Measurements from ENCODE around the gene NOX3.

NOX3 gene

DNA sequence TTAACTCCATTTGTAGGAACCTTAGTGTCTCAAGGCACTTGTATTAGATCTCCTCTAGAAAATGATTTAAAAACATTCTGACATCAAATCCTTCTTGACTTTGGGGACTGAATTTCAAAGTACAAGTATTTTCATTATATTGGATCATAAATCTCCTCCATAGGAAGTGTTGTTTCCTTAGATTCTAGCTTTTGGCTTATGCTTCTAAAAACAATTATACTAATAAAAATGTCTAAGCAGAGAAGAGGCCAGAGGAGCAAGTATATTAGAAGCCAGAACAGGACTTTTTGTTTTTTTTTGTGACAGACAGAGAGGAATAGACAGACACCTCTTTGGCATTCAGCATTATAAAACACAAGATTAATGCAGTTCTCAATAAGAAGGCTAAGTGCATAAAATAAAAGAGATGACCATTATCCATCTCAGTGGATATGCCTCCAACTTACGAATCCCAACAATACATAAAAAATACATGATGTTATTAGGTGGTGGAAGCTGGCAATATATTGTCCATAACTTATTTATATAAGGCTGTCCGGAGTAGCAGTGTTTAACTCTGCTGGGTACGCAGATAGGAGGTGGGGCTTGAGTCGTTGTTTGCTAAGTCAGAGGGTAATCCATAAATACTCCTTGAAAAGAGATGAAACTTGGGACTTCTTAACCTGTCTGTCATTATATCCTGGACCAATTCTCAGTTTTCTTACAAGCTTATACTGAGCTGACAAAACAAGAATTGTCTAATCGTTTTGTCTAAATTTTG lies 31.9 kb upstream of the NOX3 start:
- in situ Hi-C loops (cut with MboI; ENCODE audit: low sequenced_read_pairs, unreplicated experiment), result no loop called here
- TF ChIP-seq, protein P1, sequence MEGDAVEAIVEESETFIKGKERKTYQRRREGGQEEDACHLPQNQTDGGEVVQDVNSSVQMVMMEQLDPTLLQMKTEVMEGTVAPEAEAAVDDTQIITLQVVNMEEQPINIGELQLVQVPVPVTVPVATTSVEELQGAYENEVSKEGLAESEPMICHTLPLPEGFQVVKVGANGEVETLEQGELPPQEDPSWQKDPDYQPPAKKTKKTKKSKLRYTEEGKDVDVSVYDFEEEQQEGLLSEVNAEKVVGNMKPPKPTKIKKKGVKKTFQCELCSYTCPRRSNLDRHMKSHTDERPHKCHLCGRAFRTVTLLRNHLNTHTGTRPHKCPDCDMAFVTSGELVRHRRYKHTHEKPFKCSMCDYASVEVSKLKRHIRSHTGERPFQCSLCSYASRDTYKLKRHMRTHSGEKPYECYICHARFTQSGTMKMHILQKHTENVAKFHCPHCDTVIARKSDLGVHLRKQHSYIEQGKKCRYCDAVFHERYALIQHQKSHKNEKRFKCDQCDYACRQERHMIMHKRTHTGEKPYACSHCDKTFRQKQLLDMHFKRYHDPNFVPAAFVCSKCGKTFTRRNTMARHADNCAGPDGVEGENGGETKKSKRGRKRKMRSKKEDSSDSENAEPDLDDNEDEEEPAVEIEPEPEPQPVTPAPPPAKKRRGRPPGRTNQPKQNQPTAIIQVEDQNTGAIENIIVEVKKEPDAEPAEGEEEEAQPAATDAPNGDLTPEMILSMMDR (IDR thresholded peaks at IDR 0.05; ENCODE audit: borderline replicate concordance, control extremely low read depth, extremely low read depth, insufficient read depth, missing control alignments), result no peak
- DNase-seq (ENCODE audit: low spot score), result no peak

DNA sequence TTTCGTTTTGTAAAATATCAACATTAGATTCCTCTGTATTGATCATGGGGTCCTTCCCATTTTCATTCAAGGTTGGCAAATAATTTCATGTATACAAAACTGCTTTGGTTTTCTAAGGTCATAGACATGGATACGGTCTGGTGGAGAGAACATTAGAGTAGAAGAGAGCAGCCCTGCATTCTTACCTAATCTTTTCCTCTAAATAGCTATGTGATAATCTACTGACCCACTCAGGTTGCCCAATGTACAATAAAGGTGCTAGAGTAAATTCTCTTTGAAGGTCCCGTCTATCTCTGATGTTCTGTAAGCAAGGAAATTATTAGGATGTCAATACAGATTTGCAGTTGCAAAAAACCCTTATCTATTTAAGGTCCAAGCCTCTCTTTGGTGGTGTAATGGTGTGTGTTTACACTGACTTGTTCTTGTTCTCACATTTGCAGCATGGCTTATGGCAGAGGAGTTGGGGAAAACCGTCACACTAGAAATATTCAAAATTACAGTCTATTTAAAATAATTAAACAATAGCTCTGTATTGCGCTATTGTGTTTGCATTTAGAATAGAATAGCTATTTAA lies 31.2 kb upstream of the NOX3 start:
- DNase-seq (ENCODE audit: low spot score), result no peak
- in situ Hi-C loops (cut with MboI; ENCODE audit: low sequenced_read_pairs, unreplicated experiment), result no loop called here
- TF ChIP-seq, protein P1 (IDR thresholded peaks at IDR 0.05; ENCODE audit: borderline replicate concordance, control extremely low read depth, extremely low read depth, insufficient read depth, missing control alignments), result no peak

DNA sequence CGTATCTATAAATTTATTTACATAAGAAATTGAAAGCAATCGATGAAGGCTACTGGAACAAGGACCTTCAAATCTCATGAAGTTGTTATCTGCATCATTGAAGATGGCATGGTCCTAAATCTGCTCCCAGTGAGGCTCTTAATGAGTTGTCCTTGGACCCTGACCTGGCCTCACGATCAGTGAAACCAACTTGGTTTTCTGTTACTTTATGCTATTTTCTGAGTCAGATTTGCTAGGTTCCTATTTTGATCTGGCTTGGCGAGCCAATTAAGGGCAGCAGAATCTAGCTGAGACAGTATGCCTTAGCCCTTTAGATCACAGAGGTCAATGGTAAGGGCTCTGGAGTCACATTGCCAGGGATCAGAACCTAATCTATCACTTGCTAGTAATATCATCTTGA lies 30.1 kb upstream of the NOX3 start:
- no peak for DNase-seq (ENCODE audit: low spot score)
- TF ChIP-seq, protein P1 (IDR thresholded peaks at IDR 0.05; ENCODE audit: borderline replicate concordance, control extremely low read depth, extremely low read depth, insufficient read depth, missing control alignments), result no peak
- in situ Hi-C loops (cut with MboI; ENCODE audit: low sequenced_read_pairs, unreplicated experiment), result no loop called here

DNA sequence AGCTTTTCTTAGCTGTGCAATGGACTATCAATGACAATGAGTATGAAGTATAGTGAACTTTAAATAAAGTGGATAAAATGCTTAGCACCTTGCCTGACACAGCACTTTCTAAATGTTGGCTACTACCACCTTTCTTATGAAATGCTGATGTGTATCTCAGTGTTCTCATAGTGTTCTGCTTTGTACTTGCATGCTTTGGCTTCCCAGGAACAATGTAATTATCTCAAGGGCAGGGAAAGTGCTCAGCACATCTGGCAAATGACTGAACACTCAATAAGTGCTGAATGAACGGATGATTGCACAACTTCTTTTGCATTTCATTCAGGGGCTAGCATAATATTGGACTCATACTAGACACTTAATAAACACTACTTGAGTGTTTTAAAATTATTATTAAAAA lies 28.2 kb upstream of the NOX3 start:
- no peak for DNase-seq (ENCODE audit: low spot score)
- in situ Hi-C loops (cut with MboI; ENCODE audit: low sequenced_read_pairs, unreplicated experiment), result no loop called here

DNA sequence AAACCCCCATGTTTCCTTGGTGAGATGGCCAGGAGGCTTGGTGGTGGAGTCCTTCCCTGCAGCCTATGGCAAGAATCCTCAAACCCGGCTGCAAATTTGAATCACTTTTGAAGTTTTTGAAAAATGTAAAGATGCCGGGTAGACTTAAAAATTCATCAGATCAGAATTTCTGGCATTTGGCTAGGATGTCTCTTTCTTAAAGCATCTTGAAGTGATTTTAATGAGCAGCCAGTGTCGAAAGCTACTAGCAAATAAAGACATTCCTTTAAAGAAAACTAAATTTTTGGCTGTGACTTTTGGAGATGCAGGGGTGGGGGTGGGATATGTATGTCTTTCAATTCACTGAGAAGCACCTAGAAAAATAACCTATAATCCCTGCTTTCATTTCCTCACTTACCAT lies 25.6 kb upstream of the NOX3 start:
- TF ChIP-seq, protein P1 (IDR thresholded peaks at IDR 0.05; ENCODE audit: borderline replicate concordance, control extremely low read depth, extremely low read depth, insufficient read depth, missing control alignments), result no peak
- in situ Hi-C loops (cut with MboI; ENCODE audit: low sequenced_read_pairs, unreplicated experiment), result no loop called here
- no peak for DNase-seq (ENCODE audit: low spot score)

More for the DNA sequence above, 28.2 kb upstream of the NOX3 start:
- TF ChIP-seq, protein P1 (IDR thresholded peaks at IDR 0.05; ENCODE audit: borderline replicate concordance, control extremely low read depth, extremely low read depth, insufficient read depth, missing control alignments), result no peak

DNA sequence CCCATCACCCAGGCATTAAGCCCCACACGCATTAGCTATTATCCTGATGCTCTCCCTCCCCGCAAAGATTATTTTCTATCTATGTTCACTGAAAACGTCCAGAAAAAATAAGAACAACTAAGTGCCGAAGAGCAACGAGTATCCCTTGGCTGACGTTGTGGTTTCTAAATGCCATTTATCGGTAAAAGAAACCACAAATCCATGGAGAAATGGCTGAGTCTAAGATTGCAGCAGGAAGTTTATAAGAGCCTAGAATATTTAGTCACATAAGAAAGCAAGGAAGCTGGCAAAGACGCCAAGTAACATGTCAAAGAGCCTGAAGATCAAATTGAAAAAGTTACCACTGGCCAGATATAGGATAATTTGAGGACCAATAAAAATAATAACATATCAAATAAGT lies 18.1 kb upstream of the NOX3 start:
- in situ Hi-C loops (cut with MboI; ENCODE audit: low sequenced_read_pairs, unreplicated experiment), result no loop called here
- DNase-seq (ENCODE audit: low spot score), result no peak
- TF ChIP-seq, protein P1 (IDR thresholded peaks at IDR 0.05; ENCODE audit: borderline replicate concordance, control extremely low read depth, extremely low read depth, insufficient read depth, missing control alignments), result no peak
